H1 (cell line): ENCODE results near the gene BLCAP. TPM values are rescaled to one million over a fixed set of nuclear protein-coding genes. Genes with fewer than 3 reads are reported as not detected.

ENCODE experiments used
- JUND ChIP-seq: IDR thresholded peaks from 2 replicates; pipeline ENCODE4 v1.6.1; 2011; ENCODE audit warnings: mild to moderate bottlenecking, improper control_type of control experiment, low read length
- KDM5A ChIP-seq: fragments of 200-600 bp; IDR thresholded peaks from 2 replicates; pipeline ENCODE4 v1.7.1; 2012; ENCODE audit warnings: mild to moderate bottlenecking, low read length, inconsistent platforms, mixed read lengths
- TEAD4 ChIP-seq: IDR thresholded peaks from 2 replicates; pipeline ENCODE4 v1.6.1; 2012; ENCODE audit warnings: low read depth, low read length, inconsistent platforms, mixed read lengths
- USF2 ChIP-seq: IDR thresholded peaks from 2 replicates; pipeline ENCODE4 v1.6.1; 2011; ENCODE audit warnings: low read length, improper control_type of control experiment
- polyA plus RNA-seq, 7 experiments: library from polyadenylated mRNA; depleted of rRNA in 3 of 7; stranded (reverse) in 5 of 7; unstranded in 2 of 7; fragments of >200 nt in 5 of 7; fragments of 200-250 nt in 2 of 7; gene quantifications; 1 replicate in 5 of 7; 2 replicates in 1 of 7; 4 replicates in 1 of 7; pipeline versions ENCODE4 v1.2.1 to v1.2.3, GENCODE V29; 2011 to 2013; ENCODE audit warnings: missing spikeins in 2 of 7, mixed read lengths in 2 of 7
- total RNA-seq: library from RNA; stranded (reverse); fragmentation: NEBNext Ultra II Directional; extraction: Animal tissue kit (Norgen Biotek cat#: 25700); gene quantifications from 2 replicates; pipeline ENCODE4 v1.2.1, GENCODE V29; 2021

The BLCAP gene
- total and polyA plus RNA-seq, 2 of the 8 experiments (the other 6 are each of a cell fraction or from before 2014, with no cell fraction given): 60.3 to 72.2 TPM

- TF ChIP-seq USF2 (no peak), TEAD4 (no peak), JUND (no peak), KDM5A (no peak)
Measured at GRCh38 chr20:37492945-37493344, 34.7 kb downstream of the BLCAP start (continued).
